Osteocyte (in vitro differentiated cells): ENCODE measurements around the gene UIMC1. TPM values are rescaled to one million over a fixed set of nuclear protein-coding genes. Genes with fewer than 3 reads are reported as not detected.

Source experiments
- DNase-seq: peaks from one replicate; pipeline ENCODE4 v3.0.0; 2021; ENCODE audit warnings: mixed read lengths; ENCODE audit not compliant: unreplicated experiment; ENCODE audit errors: extremely low spot score
- H3K27ac Mint-ChIP-seq: one replicate; pipeline ENCODE4 v1.8.0; 2021; ENCODE audit warnings: mild to moderate bottlenecking, mixed read lengths; ENCODE audit not compliant: unreplicated experiment
- H3K27me3 Mint-ChIP-seq: one replicate; pipeline ENCODE4 v1.8.0; 2021; ENCODE audit warnings: mixed read lengths; ENCODE audit not compliant: unreplicated experiment
- H3K36me3 Mint-ChIP-seq: one replicate; pipeline ENCODE4 v1.8.0; 2021; ENCODE audit warnings: mixed read lengths; ENCODE audit not compliant: unreplicated experiment
- H3K4me1 Mint-ChIP-seq: one replicate; pipeline ENCODE4 v1.8.0; 2021; ENCODE audit warnings: mixed read lengths; ENCODE audit not compliant: unreplicated experiment
- H3K4me3 Mint-ChIP-seq: one replicate; pipeline ENCODE4 v1.8.0; 2021; ENCODE audit warnings: mild to moderate bottlenecking, moderate library complexity, mixed read lengths; ENCODE audit not compliant: unreplicated experiment
- H3K9me3 Mint-ChIP-seq: one replicate; pipeline ENCODE4 v1.8.0; 2021; ENCODE audit warnings: mixed read lengths; ENCODE audit not compliant: unreplicated experiment
- CTCF ChIP-seq: fragments of 200-600 bp; sonication (generic); IDR thresholded peaks from 2 replicates; pipeline ENCODE4 v1.5.0; 2021; ENCODE audit warnings: antibody characterized with exemption, mild to moderate bottlenecking, moderate library complexity
- total RNA-seq: library from RNA; stranded (reverse); gene quantifications from 2 replicates; pipeline ENCODE4 v1.2.1, GENCODE V29; 2021

The UIMC1 gene
- total RNA-seq, 1 donor from 2014 or later, result 32.9 TPM

GRCh38 chr5:176904276-176904675, 102.3 kb downstream of the UIMC1 start:
- Mint-ChIP-seq H3K27ac (no peak overlapping the region), H3K27me3 (no peaks in the 10 kb centered on the region), H3K4me1 (no peaks in the 10 kb centered on the region), H3K36me3 (peaks cover 60% of the 10 kb centered on the region), H3K4me3 (no peak overlapping the region), H3K9me3 (no peaks in the 10 kb centered on the region)
- no peak for DNase-seq
- TF ChIP-seq CTCF, result no peak

GRCh38 chr5:176902911-176903664, 103.5 kb downstream of the UIMC1 start:
- Mint-ChIP-seq H3K27me3 (no peaks in the 10 kb centered on the region), H3K9me3 (no peaks in the 10 kb centered on the region), H3K4me1 (no peaks in the 10 kb centered on the region), H3K4me3 (no peak overlapping the region), H3K27ac (no peak overlapping the region), H3K36me3 (peaks cover 54% of the 10 kb centered on the region)
- TF ChIP-seq CTCF, result no peak
- no peak for DNase-seq

GRCh38 chr5:176902102-176902814, 104.3 kb downstream of the UIMC1 start:
- DNase-seq, result no peak
- Mint-ChIP-seq H3K4me1 (no peaks in the 10 kb centered on the region), H3K4me3 (no peak overlapping the region), H3K27ac (no peak overlapping the region), H3K9me3 (no peaks in the 10 kb centered on the region), H3K27me3 (no peaks in the 10 kb centered on the region), H3K36me3 (peaks cover 47% of the 10 kb centered on the region)
- TF ChIP-seq CTCF, result no peak

GRCh38 chr5:176901260-176902101, 105.1 kb downstream of the UIMC1 start:
- H3K4me1 Mint-ChIP-seq, result no peaks in the 10 kb centered on the region
- no peak for DNase-seq
- H3K9me3 Mint-ChIP-seq, result no peaks in the 10 kb centered on the region
- H3K4me3 Mint-ChIP-seq, result no peak overlapping the region
- H3K27me3 Mint-ChIP-seq, result no peaks in the 10 kb centered on the region
- no peak overlapping the region for H3K27ac Mint-ChIP-seq
- H3K36me3 Mint-ChIP-seq, result peaks cover 39% of the 10 kb centered on the region
- TF ChIP-seq CTCF, result no peak
